GM23338 (cell line): ENCODE data around the gene SPATA4.

Experiments used
- CREB1 ChIP-seq: fragments of 250-450 bp; sonication (Bioruptor Pico); IDR thresholded peaks from 2 replicates; pipeline ENCODE4 v1.5.0; 2020; ENCODE audit warnings: low read depth, mild to moderate bottlenecking, moderate library complexity
- CTCF ChIP-seq, 2 experiments: fragments of 200-600 bp in 1 of 2; sonication (generic) in 1 of 2; conservative IDR thresholded peaks; 2 replicates each; pipeline versions ENCODE4 v1.5.1 to v1.6.1; 2016 to 2017; ENCODE audit warnings: antibody characterized with exemption in 2 of 2, low read depth in 2 of 2, mild to moderate bottlenecking in 2 of 2, moderate library complexity in 1 of 2
- ETS1 ChIP-seq: IDR thresholded peaks from 2 replicates; pipeline ENCODE4 v1.6.1; 2016; ENCODE audit warnings: antibody characterized with exemption
- EZH2 ChIP-seq: fragments of 200-600 bp; sonication (generic); IDR thresholded peaks from one replicate; pipeline ENCODE4 v1.8.0; 2017; ENCODE audit warnings: antibody characterized with exemption, mild to moderate bottlenecking, low read depth; ENCODE audit not compliant: unreplicated experiment
- EZH2phosphoT487 ChIP-seq: fragments of 200-600 bp; sonication (generic); IDR thresholded peaks from one replicate; pipeline ENCODE4 v1.8.1; 2018; ENCODE audit warnings: antibody characterized with exemption; ENCODE audit not compliant: unreplicated experiment
- JUNB ChIP-seq: IDR thresholded peaks from one replicate; pipeline ENCODE4 v1.6.1; 2016; ENCODE audit warnings: antibody characterized with exemption; ENCODE audit not compliant: unreplicated experiment
- POLR2AphosphoS5 ChIP-seq: IDR thresholded peaks from 2 replicates; pipeline ENCODE4 v1.6.1; 2016; ENCODE audit warnings: antibody characterized with exemption, low read depth
- REST ChIP-seq: IDR thresholded peaks from one replicate; pipeline ENCODE4 v1.6.1; 2018; ENCODE audit warnings: antibody characterized with exemption; ENCODE audit not compliant: unreplicated experiment
- ZNF114 ChIP-seq: fragments of 250-450 bp; sonication (Bioruptor Pico); IDR thresholded peaks from 2 replicates; pipeline ENCODE4 v1.5.0; 2020; ENCODE audit warnings: mild to moderate bottlenecking, moderate library complexity

GRCh38 chr4:176189891-176190795 is 5.2 kb downstream of the SPATA4 start:
- TF ChIP-seq JUNB (no peak), CTCF (conservative IDR thresholded peaks at IDR 0.05; ENCODE audit: low read depth in 2 of 2) (no peak), CREB1 (CRISPR knock-in tag) (no peak), EZH2 (no peak), REST (no peak), ETS1 (no peak), EZH2phosphoT487 (no peak), POLR2AphosphoS5 (no peak), ZNF114 (CRISPR knock-in tag) (no peak)
